ELF-1 (cell line): ENCODE results near the gene LIPG.
"Not testable (repeated sequence)": the region's sequence is repeated elsewhere in the genome, so short reads cannot be mapped to it uniquely, and the experiment has no call there.

Experiments used
- DNase-seq: peaks from one replicate; pipeline ENCODE4 v3.0.0-alpha.2; 2016; ENCODE audit warnings: low read depth, low spot score

The LIPG gene

GRCh38 chr18:49546719-49547273 is 15.1 kb upstream of the LIPG start:
- peak; percentile 11 for DNase-seq

GRCh38 chr18:49547701-49548100 is 14.2 kb upstream of the LIPG start:
- DNase-seq, result no peak

GRCh38 chr18:49548229-49548636 is 13.6 kb upstream of the LIPG start:
- DNase-seq, result peak; percentile 22

GRCh38 chr18:49550621-49551339 is 11.1 kb upstream of the LIPG start:
- no peak for DNase-seq

GRCh38 chr18:49553003-49553402 is 8.9 kb upstream of the LIPG start:
- no peak for DNase-seq

GRCh38 chr18:49555641-49556040 is 6.2 kb upstream of the LIPG start:
- no peak for DNase-seq

GRCh38 chr18:49558356-49558755 is 3.5 kb upstream of the LIPG start:
- no peak for DNase-seq

GRCh38 chr18:49559326-49559931 is 2.4 kb upstream of the LIPG start:
- not testable (repeated sequence) for DNase-seq

- DNase-seq, result no peak
These were observed 1.6 kb upstream of the LIPG start for GRCh38 chr18:49560277-49560623.

- peak; percentile 54 for DNase-seq
These were observed 1.1 kb upstream of the LIPG start for GRCh38 chr18:49560624-49561288.

GRCh38 chr18:49562481-49563129 is 748 bp downstream of the LIPG start:
- peak; percentile 46 for DNase-seq

GRCh38 chr18:49563130-49563540 is 1.3 kb downstream of the LIPG start:
- DNase-seq, result no peak

GRCh38 chr18:49563701-49564517 is 2.1 kb downstream of the LIPG start:
- no peak for DNase-seq

- DNase-seq, result no peak
These were observed 2.6 kb downstream of the LIPG start for GRCh38 chr18:49564518-49564834.

- no peak for DNase-seq
These were observed 3.2 kb downstream of the LIPG start for GRCh38 chr18:49565101-49565500.

GRCh38 chr18:49565612-49566011 is 3.8 kb downstream of the LIPG start:
- DNase-seq, result peak; percentile 75

GRCh38 chr18:49566217-49566770 is 4.4 kb downstream of the LIPG start:
- no peak for DNase-seq

GRCh38 chr18:49566985-49567384 is 5.1 kb downstream of the LIPG start:
- no peak for DNase-seq

- DNase-seq, result no peak
These were observed 7.9 kb downstream of the LIPG start for GRCh38 chr18:49569724-49570123.

- DNase-seq, result no peak
These were observed 9.0 kb downstream of the LIPG start for GRCh38 chr18:49570836-49571235.
